Right kidney (tissue), 1 donor: Measurements from ENCODE around the gene HAVCR1.
"Not testable (repeated sequence)": the region's sequence is repeated elsewhere in the genome, so short reads cannot be mapped to it uniquely, and the experiment has no call there.

Source experiments
- DNase-seq: peaks from one replicate; pipeline ENCODE4 v3.0.0-alpha.2; 2016

The HAVCR1 gene

GRCh38 chr5:157050050-157050449, 8.9 kb downstream of the HAVCR1 start:
- DNase-seq = no peak

- no peak for DNase-seq
Measured at GRCh38 chr5:157049605-157050004, 9.3 kb downstream of the HAVCR1 start.

GRCh38 chr5:157047898-157048297, 11.0 kb downstream of the HAVCR1 start:
- no peak for DNase-seq

- DNase-seq = not testable (repeated sequence)
Measured at GRCh38 chr5:157047016-157047415, 11.9 kb downstream of the HAVCR1 start.

- DNase-seq = no peak
Measured at GRCh38 chr5:157046041-157046440, 12.9 kb downstream of the HAVCR1 start.

- DNase-seq = no peak
Measured at GRCh38 chr5:157045601-157046000, 13.3 kb downstream of the HAVCR1 start.

- no peak for DNase-seq
Measured at GRCh38 chr5:157038568-157039187, 20.2 kb downstream of the HAVCR1 start.

- DNase-seq = peak; percentile 30
Measured at GRCh38 chr5:157034106-157035072, 24.5 kb downstream of the HAVCR1 start.

GRCh38 chr5:157033071-157033583, 25.8 kb downstream of the HAVCR1 start:
- no peak for DNase-seq

- no peak for DNase-seq
Measured at GRCh38 chr5:157030692-157031091, 28.2 kb downstream of the HAVCR1 start.

GRCh38 chr5:157029457-157029856, 29.5 kb downstream of the HAVCR1 start:
- no peak for DNase-seq

- DNase-seq = not testable (repeated sequence)
Measured at GRCh38 chr5:157027663-157028062, 31.3 kb downstream of the HAVCR1 start.

GRCh38 chr5:157026789-157027424, 32.0 kb downstream of the HAVCR1 start:
- no peak for DNase-seq

- DNase-seq = no peak
Measured at GRCh38 chr5:157025093-157025698, 33.7 kb downstream of the HAVCR1 start.

- DNase-seq = no peak
Measured at GRCh38 chr5:157024208-157024959, 34.5 kb downstream of the HAVCR1 start.

GRCh38 chr5:157022024-157022423, 36.9 kb downstream of the HAVCR1 start:
- no peak for DNase-seq

- DNase-seq = no peak
Measured at GRCh38 chr5:157020511-157021222, 38.2 kb downstream of the HAVCR1 start.

GRCh38 chr5:157020002-157020401, 38.9 kb downstream of the HAVCR1 start:
- no peak for DNase-seq

- DNase-seq = not testable (repeated sequence)
Measured at GRCh38 chr5:157014143-157014542, 44.8 kb downstream of the HAVCR1 start.

- no peak for DNase-seq
Measured at GRCh38 chr5:157006262-157006661, 52.7 kb downstream of the HAVCR1 start.
